Endothelial cell of umbilical vein (primary cell): ENCODE data around the gene SLC45A1. TPM values are rescaled to one million over a fixed set of nuclear protein-coding genes. Genes with fewer than 3 reads are reported as not detected.

Source experiments
- BruUV-seq: library from RNA; stranded (reverse); fragments of 400-500 nt; replicated peaks from 2 replicates; lab custom pipeline; 2021; lab: Mats Ljungman, UMichigan
- CTCF ChIA-PET: fragments of 300-600, 350-600 bp; sonication (Branson Sonifier 250); formaldehyde crosslinking; loops from one replicate; lab custom pipeline; 2021; ENCODE audit warnings: antibody characterized with exemption, inconsistent platforms; lab: Charles Lee
- POLR2A ChIA-PET: fragments of 300-600, 350-600 bp; sonication (Branson Sonifier 250); formaldehyde crosslinking; loops from one replicate; lab custom pipeline; 2021; ENCODE audit warnings: antibody characterized with exemption, inconsistent platforms; lab: Charles Lee
- DNase-seq: peaks from one replicate; pipeline ENCODE4 v3.0.0-alpha.2; 2011; ENCODE audit warnings: low read depth, low spot score
- FAIRE-seq: peaks from 2 replicates; lab custom pipeline; 2011; peaks lifted over from hg19 to GRCh38; lab: Jason Lieb, UNC
- H2AFZ ChIP-seq: 2 replicates; pipeline ENCODE4 v1.6.0; 2012; ENCODE audit warnings: low read depth, low read length, control low read depth, inconsistent platforms
- H3K27ac ChIP-seq: 2 replicates; pipeline ENCODE4 v1.5.1; 2011; ENCODE audit warnings: low read depth, mild to moderate bottlenecking, control low read depth, low read length, moderate library complexity; ENCODE audit not compliant: insufficient read depth
- H3K27me3 ChIP-seq, 2 experiments: 2 replicates each; pipeline versions ENCODE4 v1.6.0 to v1.6.1; 2011; ENCODE audit warnings: low read length in 2 of 2, mixed read lengths in 1 of 2; ENCODE audit not compliant: control insufficient read depth in 2 of 2, insufficient read depth in 2 of 2
- H3K36me3 ChIP-seq, 2 experiments: 2 replicates in 1 of 2; 3 replicates in 1 of 2; pipeline ENCODE4 v1.5.1; 2011; ENCODE audit warnings: low read length in 2 of 2, mild to moderate bottlenecking in 1 of 2, moderate library complexity in 1 of 2; ENCODE audit not compliant: control insufficient read depth in 2 of 2, insufficient read depth in 2 of 2; ENCODE audit errors: extremely low read depth in 1 of 2
- H3K4me1 ChIP-seq: 3 replicates; pipeline ENCODE4 v1.5.1; 2011; ENCODE audit warnings: mild to moderate bottlenecking, low read length; ENCODE audit not compliant: control insufficient read depth, insufficient read depth; ENCODE audit errors: extremely low read depth
- H3K4me2 ChIP-seq: 2 replicates; pipeline ENCODE4 v1.6.1; 2011; ENCODE audit warnings: low read length, control low read depth, mixed read lengths; ENCODE audit not compliant: insufficient read depth
- H3K4me3 ChIP-seq, 3 experiments: fragments of 200-600 bp in 1 of 3; sonication (generic), shearing (Covaris generic) in 1 of 3; replicated peaks in 1 of 3; 2 replicates each; pipeline ENCODE4 v1.5.1; 2011 to 2016; ENCODE audit warnings: control low read depth in 3 of 3, low read length in 3 of 3, mild to moderate bottlenecking in 2 of 3, inconsistent platforms in 1 of 3, low read depth in 1 of 3, moderate library complexity in 1 of 3; ENCODE audit not compliant: insufficient read depth in 1 of 3
- H3K79me2 ChIP-seq: 2 replicates; pipeline ENCODE4 v1.6.0; 2012; ENCODE audit warnings: low read length, inconsistent platforms; ENCODE audit not compliant: control insufficient read depth, insufficient read depth
- H3K9ac ChIP-seq: replicated peaks from 2 replicates; pipeline ENCODE3; 2011; ENCODE audit warnings: low read length, control low read depth; ENCODE audit not compliant: insufficient read depth; ENCODE audit errors: extremely low read depth
- H3K9me1 ChIP-seq: replicated peaks from 3 replicates; pipeline ENCODE4 v1.6.0; 2011; ENCODE audit warnings: mild to moderate bottlenecking, low read length; ENCODE audit not compliant: control insufficient read depth, insufficient read depth; ENCODE audit errors: extremely low read depth
- H3K9me3 ChIP-seq: replicated peaks from 2 replicates; pipeline ENCODE4 v1.5.1; 2012; ENCODE audit warnings: low read length, inconsistent platforms; ENCODE audit not compliant: control insufficient read depth, insufficient read depth
- H4K20me1 ChIP-seq: replicated peaks from 2 replicates; pipeline ENCODE3; 2011; ENCODE audit warnings: mild to moderate bottlenecking, low read length; ENCODE audit not compliant: control insufficient read depth, insufficient read depth; ENCODE audit errors: extremely low read depth
- EZH2 ChIP-seq: IDR thresholded peaks from 2 replicates; pipeline ENCODE4 v1.6.1; 2012; ENCODE audit warnings: borderline replicate concordance, low read depth, mild to moderate bottlenecking, moderate library complexity, low read length, inconsistent platforms; ENCODE audit not compliant: severe bottlenecking
- FOS ChIP-seq: IDR thresholded peaks from 2 replicates; pipeline ENCODE4 v1.6.1; 2011; ENCODE audit warnings: mild to moderate bottlenecking, low read length, moderate library complexity, borderline replicate concordance; ENCODE audit not compliant: insufficient read depth
- GATA2 ChIP-seq: IDR thresholded peaks from 2 replicates; pipeline ENCODE4 v1.7.0; 2011; ENCODE audit warnings: low read depth, mild to moderate bottlenecking, moderate library complexity, mixed read lengths, low read length; ENCODE audit not compliant: insufficient read length, insufficient read depth
- JUN ChIP-seq: IDR thresholded peaks from 2 replicates; pipeline ENCODE4 v1.6.1; 2011; ENCODE audit warnings: borderline replicate concordance, low read depth; ENCODE audit not compliant: insufficient read length, insufficient read depth
- POLR2AphosphoS5 ChIP-seq: IDR thresholded peaks from 2 replicates; pipeline ENCODE4 v1.6.1; 2012; ENCODE audit warnings: low read depth, mild to moderate bottlenecking, control low read depth, low read length, moderate library complexity; ENCODE audit not compliant: insufficient read depth
- dilution Hi-C: fragments of 300-500 bp; cut with MboI; formaldehyde crosslinking; loops from one replicate; pipeline ENCODE4 v1.15.0; 2019; ENCODE audit warnings: low sequenced_read_pairs; ENCODE audit not compliant: extremely low pct_ligation_motif_present
- intact Hi-C: fragments of 100-400 bp; cut with micrococcal nuclease; formaldehyde crosslinking; loops from one replicate; pipeline ENCODE4 v1.10.0; 2022
- polyA plus RNA-seq, 4 experiments: library from polyadenylated mRNA; depleted of rRNA in 3 of 4; stranded (reverse) in 3 of 4; unstranded in 1 of 4; fragments of >200 nt; gene quantifications; 2 replicates each; pipeline versions ENCODE4 v1.2.1 to v1.2.3, GENCODE V29; 2011 to 2012; ENCODE audit warnings: missing spikeins in 1 of 4
- total RNA-seq: library from RNA; stranded (reverse); gene quantifications from 2 replicates; pipeline ENCODE4 v1.2.3, GENCODE V29; 2021
- TF ChIP-seq, protein P1 (sequence below), 2 donors: IDR thresholded peaks; 1 replicate in 1 of 2; 2 replicates in 1 of 2; pipeline ENCODE4 v1.5.1; 2011; ENCODE audit warnings: low read length in 2 of 2, mild to moderate bottlenecking in 2 of 2, moderate library complexity in 2 of 2, control low read depth in 1 of 2, inconsistent platforms in 1 of 2, low read depth in 1 of 2; ENCODE audit not compliant: insufficient read depth in 1 of 2; ENCODE audit errors: extremely low read depth in 1 of 2
- TF ChIP-seq, protein P2 (sequence below): IDR thresholded peaks from 2 replicates; pipeline ENCODE4 v1.6.1; 2011; ENCODE audit not compliant: insufficient read depth, insufficient read length

SLC45A1 gene
- total and polyA plus RNA-seq, 2 donors (not counting 3 experiments of a cell fraction or from before 2014, with no cell fraction given) = 1.3 to 1.4 TPM

DNA sequence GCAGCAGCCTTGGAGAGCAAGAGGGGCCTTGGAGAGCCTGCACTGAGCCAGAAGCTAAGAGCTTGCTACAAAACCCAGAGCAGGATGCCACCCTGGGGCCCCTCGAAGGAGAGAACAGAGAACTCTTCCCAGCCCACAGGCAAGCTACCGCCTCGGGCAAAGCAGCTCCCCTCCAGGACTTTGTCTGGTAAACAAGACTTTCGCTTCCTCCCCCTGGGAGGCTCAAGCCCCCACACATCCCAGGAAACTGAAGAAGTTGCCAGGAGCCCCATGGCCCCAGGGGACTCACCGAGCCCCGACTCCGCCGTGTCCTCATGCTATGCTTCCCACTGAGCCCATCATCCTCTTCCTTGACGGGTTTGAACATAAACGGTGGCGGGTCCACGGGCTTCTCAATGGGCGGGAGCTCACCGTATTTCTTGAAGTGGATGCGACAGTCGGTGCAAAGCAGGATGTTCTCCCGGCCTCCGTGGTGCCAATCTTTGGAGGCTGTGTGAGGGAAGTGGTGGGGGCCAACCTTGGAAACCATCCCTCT, 45.9 kb downstream of the SLC45A1 start:
- Histone ChIP-seq H3K9ac (no peak overlapping the region), H4K20me1 (no peaks in the 10 kb centered on the region), H3K4me2 (no peak overlapping the region), H3K27ac (no peak overlapping the region), H3K9me1 (no peaks in the 10 kb centered on the region), H3K36me3 (peaks cover 8 to 55% of the 10 kb centered on the region in 2 experiments), H3K79me2 (peaks cover 3% of the 10 kb centered on the region), H3K4me3 (no peak overlapping the region), H3K4me1 (no peaks in the 10 kb centered on the region), H3K27me3 (no peaks in the 10 kb centered on the region), H3K9me3 (no peaks in the 10 kb centered on the region), H2AFZ (no peak overlapping the region)
- dilution Hi-C loops (no loop called here), intact Hi-C loops (no loop called here)
- no TSS peak for BruUV-seq
- FAIRE-seq (no peak), DNase-seq (no peak)
- POLR2A ChIA-PET = no interaction called here
- no peak for TF ChIP-seq FOS
- no peak for TF ChIP-seq GATA2
- TF ChIP-seq JUN = no peak
- TF ChIP-seq, protein P1, sequence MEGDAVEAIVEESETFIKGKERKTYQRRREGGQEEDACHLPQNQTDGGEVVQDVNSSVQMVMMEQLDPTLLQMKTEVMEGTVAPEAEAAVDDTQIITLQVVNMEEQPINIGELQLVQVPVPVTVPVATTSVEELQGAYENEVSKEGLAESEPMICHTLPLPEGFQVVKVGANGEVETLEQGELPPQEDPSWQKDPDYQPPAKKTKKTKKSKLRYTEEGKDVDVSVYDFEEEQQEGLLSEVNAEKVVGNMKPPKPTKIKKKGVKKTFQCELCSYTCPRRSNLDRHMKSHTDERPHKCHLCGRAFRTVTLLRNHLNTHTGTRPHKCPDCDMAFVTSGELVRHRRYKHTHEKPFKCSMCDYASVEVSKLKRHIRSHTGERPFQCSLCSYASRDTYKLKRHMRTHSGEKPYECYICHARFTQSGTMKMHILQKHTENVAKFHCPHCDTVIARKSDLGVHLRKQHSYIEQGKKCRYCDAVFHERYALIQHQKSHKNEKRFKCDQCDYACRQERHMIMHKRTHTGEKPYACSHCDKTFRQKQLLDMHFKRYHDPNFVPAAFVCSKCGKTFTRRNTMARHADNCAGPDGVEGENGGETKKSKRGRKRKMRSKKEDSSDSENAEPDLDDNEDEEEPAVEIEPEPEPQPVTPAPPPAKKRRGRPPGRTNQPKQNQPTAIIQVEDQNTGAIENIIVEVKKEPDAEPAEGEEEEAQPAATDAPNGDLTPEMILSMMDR (IDR thresholded peaks at IDR 0.05; ENCODE audit: extremely low read depth in 1 of 2, insufficient read depth in 1 of 2, low read depth in 1 of 2, low read length in 2 of 2) = no peak
- no peak for TF ChIP-seq EZH2
- no peak for TF ChIP-seq POLR2AphosphoS5
- TF ChIP-seq, protein P2, sequence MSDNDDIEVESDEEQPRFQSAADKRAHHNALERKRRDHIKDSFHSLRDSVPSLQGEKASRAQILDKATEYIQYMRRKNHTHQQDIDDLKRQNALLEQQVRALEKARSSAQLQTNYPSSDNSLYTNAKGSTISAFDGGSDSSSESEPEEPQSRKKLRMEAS = no peak
- CTCF ChIA-PET = interaction anchor here (1.1 to 1.3 kb wide), 2 partner anchors 8 to 10 kb away, joined by 3 to 4 read pairs; no protein-coding TSS in a partner anchor
